HG03354 (cell line): Measurements from ENCODE around the gene CALU.
A peak's percentile ranks its signal among the peaks of the same experiment; 100 is the strongest.

Experiments
- ATAC-seq: cut with Tn5 transposase; IDR thresholded peaks from one replicate; pipeline ENCODE4 v1.9.1; 2021; ENCODE audit warnings: mild to moderate bottlenecking; ENCODE audit not compliant: unreplicated experiment, poor library complexity, severe bottlenecking

Gene CALU

GRCh38 chr7:128777156-128778123 lies 38.3 kb downstream of the CALU start:
- no peak for ATAC-seq

DNA sequence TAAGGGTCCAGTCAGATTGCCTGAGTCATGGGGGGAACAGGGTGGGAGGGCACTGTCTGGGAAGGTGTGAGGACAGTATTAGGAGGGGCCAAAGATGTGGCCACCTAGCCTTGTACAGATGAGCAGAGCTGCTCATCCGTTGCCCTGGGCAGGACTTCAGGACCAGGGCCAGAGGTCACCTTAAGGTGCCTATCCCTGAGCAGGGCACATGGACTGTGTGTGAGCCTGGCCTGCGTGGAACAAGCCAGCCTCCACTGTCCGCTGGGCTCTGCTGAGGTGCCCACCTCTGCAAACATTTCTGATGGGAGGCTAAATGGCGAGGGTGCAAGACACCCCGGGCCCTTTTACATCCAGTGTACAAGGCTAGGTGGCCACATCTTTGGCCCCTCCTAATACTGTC lies 39.8 kb downstream of the CALU start:
- no peak for ATAC-seq

GRCh38 chr7:128781126-128781525 lies 42.0 kb downstream of the CALU start:
- no peak for ATAC-seq

DNA sequence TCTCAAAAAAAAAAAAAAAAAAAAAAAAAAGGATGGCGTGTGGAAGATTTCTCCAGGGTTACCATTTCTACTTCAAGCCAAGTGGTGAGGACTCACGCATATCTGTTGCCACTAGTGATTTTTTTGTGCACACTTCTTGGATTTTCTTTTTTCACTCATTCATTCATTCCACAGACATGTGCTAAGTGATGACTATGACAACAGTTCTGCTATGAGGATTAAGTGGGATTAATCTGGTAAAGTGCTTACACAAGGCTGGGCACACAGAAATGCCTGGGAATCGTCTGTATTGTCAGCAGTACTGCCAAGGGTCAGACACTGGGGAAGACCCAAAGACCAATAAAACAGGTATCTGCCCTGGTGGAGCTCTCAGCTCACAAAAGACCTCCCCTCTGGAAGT lies 42.7 kb downstream of the CALU start:
- no peak for ATAC-seq

- no peak for ATAC-seq
These were observed 44.1 kb downstream of the CALU start for GRCh38 chr7:128783143-128783861.

DNA sequence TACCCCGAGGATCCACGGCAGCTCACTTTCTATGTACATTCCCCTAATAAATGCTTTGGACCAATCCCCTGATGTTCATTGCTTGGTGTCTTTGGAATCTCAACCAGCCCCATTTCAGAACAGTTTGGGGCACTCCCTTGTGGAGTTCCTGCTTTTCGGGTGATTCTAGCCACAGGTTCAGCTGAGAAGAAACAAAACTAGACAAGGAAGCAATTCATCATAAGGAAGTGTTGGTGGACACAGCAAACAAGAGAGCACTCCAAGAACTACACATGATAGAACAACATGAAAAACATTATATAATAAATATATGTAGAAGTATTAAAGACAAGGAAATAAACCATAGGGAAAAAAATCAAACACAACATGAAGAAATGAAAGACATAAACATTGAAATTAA lies 46.6 kb downstream of the CALU start:
- no peak for ATAC-seq

DNA sequence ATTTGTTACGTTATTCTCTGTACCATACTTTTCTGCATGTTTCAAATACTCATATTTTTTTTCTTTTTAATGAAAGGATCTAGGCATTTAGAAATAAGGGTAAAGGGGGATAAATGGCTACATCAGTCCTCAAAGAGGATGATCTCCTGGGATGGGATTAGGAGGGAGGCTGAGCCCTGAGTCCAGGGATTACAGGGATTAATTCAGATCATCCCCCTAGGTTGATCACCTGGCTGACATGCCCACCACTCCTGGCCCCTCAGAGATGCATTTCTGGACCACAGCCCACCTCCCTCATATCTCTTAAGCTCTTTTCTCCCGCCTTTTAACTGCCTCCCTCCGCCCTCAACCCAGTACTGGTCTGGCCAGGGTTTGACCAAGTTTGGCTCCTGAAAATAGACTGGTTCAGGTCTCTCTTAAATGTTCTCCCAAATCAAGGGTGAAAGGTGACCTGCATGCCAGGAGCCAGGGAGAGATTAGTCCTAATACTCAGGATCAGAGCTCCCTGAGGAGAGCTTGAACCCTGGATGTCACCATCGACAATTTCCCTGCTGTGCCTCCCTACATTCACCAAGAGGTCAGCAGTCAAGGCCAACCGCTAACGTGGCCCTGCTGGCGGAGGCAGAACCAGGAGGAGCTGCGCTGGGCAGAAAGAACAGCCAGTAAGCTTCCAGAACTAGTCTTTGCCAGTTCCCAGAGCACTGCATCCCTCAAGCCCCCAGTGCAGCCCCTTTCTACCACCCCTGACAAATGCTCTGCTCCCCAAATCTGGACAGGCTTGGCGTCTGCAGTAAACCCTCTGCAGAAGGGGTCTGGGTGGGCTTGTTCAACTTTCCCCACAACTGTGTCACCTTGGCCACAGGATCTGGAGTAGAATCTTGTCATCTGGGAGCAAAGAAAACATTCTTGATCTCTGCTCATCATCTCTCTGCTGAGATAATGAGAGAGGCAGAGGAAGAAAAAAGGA lies 49.6 kb downstream of the CALU start:
- ATAC-seq: no peak

DNA sequence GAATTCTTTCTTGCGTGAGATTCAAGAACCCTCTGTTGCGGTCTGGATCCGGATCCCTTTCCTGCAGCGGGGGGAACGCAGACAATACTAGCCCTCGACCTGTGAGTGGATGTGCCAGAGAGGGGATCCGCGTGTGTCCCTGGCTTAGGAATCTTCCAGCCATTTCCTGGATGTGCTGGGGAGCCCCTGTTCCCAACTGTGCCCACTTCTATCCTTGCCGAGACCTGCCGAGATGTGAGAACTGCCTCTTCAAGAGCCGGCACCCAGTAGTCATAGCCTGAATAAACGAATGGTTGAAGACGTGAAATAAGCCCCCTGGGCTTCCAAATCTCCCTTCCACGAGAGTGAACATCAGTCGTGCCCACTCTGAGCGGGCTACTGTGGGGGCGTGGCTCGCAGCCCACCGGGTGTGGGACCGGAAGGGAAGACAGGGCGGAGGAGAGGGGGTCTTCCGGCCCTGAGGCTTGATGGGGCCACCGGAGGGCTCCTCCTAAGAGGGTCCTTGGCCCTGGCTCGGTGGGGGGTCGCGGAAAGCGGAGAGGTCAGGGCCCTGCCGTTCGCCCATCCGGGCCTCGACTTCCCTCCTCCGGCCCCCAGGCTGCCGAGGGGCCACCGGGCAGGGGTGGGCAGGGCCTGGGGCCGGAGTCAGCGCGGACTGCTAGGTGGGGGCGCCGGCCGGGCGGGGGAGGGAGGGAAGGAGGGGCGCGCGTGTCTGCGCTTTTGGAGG lies 51.3 kb downstream of the CALU start:
- peak; percentile 31 for ATAC-seq

DNA sequence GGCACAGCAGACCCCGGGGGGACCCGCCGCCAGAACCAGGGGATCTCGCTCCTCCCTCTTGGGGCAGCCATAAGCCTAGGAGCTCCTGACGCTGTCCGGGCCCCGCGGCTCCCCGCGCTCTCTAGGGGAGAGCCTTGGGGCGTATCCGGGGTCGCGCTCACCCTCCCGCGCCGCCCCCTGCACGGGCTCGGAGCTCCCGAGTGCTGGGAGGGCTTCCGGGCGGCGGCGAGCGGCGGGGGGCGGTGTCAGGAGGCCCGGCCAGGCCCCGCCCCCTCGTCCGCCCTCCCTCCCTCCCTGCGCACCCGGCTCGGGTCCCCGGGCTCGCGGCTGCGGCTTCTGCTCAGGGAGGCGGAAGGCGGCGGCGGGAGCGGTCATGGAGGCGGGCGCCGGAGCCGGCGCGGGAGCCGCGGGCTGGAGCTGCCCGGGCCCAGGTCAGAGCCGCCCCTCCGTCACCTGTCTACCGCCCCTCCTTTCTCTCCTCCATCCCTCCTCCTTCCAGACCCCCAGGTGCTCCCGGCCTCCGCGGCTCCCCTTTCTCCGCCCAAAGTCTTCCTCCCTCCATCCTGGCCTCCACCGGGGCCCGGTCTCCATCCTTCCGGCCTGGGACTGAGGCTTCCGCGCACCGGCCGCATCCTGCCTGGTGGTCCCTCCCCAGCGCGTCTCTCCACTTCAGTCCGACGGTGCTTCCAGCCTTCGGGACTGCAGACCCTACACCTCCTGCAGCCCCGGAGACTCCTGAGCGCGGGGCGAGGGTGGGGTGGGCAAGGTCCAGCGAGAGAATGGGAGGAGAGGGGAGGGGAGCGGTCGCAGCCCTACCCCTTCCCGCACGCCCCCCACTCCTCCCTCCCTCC lies 52.2 kb downstream of the CALU start, which contains the start of gene CCDC136:
Gene CCDC136 (plus strand): TSS at position 848 of the 851 bp plus-strand sequence. CDS start 444 bp downstream, outside the sequence.
- peak; percentile 82 for ATAC-seq

DNA sequence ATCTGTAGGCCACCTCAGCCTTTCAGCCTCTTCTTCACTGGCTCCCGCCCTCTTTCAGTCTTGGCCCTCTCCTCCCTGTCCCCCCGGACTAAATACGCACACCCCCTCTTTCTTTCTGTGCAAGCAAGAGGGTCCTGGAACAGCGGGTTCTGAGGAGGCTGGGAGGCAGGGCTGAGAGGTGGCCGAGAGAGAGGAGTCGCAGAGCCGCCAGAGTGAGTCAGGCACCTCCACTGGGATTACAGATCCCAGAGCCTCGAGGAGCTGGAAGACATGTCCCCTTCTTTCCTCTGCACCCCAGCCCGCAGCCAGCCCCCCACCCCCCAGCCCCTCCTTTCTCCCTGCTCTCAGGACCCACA lies 52.8 kb downstream of the CALU start:
- no peak for ATAC-seq

DNA sequence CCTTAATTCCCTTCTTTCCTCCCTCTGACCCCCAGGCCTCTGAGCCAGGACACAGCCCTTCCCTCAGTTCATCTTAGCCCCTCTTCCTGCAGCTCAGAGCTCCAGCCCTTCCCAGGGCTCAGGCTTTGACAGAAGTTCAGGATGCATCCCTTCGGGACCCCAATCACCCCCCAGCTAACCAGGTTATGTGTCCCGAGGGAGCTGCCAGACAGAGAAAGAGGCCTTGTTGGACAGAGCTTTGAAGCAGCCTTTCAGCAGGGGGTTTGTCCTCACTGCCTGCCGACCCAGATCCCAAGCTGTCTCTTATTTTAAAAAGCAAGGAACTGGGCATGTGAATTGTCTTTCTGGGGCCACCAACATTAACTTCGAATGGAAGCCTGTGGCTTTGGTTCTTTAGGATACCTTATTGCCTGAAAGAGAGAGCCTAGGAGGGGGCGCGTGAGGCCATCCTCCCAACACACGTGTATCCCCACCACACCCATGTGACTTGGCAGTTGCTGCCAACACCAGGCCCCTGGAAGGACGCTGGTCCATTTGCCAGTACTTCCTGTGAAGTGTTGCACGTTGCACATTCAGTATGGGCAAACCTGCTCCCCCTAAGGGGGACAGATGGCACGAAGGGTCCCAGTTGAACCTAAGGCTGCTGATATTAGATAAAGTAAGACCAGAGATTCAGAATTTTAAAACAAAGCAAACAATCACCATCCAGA lies 53.5 kb downstream of the CALU start:
- ATAC-seq: no peak

DNA sequence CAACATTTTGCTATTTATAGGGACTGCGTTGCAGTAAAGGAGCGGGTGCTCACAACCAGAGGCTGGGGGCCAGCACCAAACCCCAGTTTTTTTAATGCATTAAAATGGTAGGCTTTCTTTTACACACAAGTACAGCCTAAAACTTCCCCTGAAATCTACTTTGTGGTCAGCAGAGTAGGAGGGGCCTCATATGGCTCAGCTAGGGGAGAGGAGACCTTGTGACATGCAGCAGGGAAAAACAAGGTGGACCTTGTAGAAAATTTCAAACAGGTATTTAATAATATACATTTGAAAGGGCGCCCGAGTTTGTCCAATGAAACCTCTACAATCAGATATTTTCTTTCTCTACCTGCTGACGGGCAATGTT lies 54.0 kb downstream of the CALU start:
- no peak for ATAC-seq

DNA sequence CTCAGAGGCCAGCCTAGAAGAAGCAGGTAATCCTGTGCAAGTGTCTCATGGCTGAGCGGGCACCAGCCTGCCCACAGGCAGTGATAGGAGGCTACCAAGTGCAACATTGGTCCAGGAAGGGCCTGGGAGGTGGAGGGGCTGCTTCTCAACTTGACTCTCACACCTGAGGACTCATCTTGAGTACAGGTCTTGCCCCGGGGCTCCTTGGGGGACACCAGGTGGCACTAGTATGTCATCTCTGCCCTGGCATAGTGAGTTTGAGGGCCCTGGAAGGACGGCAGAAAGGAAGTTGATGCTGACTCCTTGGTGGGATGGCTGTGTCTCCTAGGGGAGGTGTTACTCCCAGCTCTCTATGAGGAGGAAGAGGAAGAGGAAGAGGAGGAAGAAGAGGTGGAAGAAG lies 54.9 kb downstream of the CALU start:
- ATAC-seq: no peak

GRCh38 chr7:128794436-128794835 lies 55.3 kb downstream of the CALU start:
- ATAC-seq: no peak

DNA sequence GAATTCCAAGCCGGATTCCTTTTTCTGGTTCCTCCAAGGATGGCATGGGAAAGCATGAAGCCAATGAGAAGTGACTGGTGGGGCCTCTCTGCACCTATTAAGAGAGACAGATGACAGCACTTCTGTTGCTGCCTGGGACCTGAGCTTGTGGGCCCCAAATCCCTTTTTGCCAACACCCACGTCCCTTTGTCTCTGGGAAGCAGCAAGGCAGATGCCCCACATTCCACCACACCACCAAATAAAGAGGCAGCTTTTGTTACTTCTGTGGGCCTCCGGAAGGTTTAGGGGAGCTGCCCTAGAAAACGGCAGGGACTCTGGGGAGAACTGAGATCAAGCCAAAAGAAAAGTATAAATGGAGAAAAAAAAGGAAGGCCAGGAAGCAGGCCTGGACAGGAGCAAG lies 56.0 kb downstream of the CALU start:
- no peak for ATAC-seq

DNA sequence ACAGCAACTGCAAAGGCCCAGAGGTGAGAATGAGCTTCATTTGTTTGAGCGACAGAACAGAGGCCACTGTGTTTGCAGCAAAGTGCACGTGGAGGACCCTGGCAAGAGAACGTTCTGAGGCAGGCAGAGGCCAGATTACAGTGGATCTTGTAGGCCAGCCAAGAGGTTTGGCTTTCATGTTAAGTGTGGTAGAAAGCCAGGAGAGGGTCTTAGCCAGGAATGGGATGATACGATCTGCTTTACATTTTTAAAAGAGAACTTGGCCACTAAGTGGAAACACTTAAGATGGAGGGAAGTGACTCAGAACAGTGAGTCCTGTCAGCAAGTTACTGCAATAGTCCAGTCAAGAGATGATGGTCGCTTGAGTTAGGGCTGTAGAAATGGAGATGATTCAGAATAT lies 57.2 kb downstream of the CALU start:
- ATAC-seq: no peak

- no peak for ATAC-seq
These were observed 60.3 kb downstream of the CALU start for GRCh38 chr7:128799451-128799850.

DNA sequence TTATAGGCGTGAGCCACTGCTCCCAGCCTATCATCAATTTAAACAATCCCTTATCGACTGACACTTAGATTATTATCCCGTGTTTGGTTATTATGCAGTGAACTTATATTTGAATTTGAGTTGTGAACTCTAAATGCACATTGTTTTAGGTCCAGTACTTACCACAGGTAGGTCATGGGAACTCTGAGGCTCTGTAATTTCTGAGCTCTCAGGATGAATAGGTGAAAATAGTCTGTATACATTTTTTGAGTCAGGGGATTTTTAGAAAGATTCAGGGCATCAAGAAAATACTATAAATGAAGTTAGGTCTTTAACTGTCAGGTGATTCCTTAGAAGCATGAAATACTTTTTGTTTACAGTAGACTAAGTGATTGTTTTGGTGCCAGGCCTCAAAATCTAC lies 61.4 kb downstream of the CALU start:
- no peak for ATAC-seq
